Non-pigmented ciliary epithelial cell (primary cell): ENCODE results near the gene ZBTB38.
A peak's percentile ranks its signal among the peaks of the same experiment; 100 is the strongest.

ENCODE experiments used
- DNase-seq: peaks from one replicate; pipeline ENCODE4 v3.0.0-alpha.2; 2010; ENCODE audit warnings: low read depth

ZBTB38 gene, protein sequence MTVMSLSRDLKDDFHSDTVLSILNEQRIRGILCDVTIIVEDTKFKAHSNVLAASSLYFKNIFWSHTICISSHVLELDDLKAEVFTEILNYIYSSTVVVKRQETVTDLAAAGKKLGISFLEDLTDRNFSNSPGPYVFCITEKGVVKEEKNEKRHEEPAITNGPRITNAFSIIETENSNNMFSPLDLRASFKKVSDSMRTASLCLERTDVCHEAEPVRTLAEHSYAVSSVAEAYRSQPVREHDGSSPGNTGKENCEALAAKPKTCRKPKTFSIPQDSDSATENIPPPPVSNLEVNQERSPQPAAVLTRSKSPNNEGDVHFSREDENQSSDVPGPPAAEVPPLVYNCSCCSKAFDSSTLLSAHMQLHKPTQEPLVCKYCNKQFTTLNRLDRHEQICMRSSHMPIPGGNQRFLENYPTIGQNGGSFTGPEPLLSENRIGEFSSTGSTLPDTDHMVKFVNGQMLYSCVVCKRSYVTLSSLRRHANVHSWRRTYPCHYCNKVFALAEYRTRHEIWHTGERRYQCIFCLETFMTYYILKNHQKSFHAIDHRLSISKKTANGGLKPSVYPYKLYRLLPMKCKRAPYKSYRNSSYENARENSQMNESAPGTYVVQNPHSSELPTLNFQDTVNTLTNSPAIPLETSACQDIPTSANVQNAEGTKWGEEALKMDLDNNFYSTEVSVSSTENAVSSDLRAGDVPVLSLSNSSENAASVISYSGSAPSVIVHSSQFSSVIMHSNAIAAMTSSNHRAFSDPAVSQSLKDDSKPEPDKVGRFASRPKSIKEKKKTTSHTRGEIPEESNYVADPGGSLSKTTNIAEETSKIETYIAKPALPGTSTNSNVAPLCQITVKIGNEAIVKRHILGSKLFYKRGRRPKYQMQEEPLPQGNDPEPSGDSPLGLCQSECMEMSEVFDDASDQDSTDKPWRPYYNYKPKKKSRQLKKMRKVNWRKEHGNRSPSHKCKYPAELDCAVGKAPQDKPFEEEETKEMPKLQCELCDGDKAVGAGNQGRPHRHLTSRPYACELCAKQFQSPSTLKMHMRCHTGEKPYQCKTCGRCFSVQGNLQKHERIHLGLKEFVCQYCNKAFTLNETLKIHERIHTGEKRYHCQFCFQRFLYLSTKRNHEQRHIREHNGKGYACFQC (N-terminal part only)

DNA sequence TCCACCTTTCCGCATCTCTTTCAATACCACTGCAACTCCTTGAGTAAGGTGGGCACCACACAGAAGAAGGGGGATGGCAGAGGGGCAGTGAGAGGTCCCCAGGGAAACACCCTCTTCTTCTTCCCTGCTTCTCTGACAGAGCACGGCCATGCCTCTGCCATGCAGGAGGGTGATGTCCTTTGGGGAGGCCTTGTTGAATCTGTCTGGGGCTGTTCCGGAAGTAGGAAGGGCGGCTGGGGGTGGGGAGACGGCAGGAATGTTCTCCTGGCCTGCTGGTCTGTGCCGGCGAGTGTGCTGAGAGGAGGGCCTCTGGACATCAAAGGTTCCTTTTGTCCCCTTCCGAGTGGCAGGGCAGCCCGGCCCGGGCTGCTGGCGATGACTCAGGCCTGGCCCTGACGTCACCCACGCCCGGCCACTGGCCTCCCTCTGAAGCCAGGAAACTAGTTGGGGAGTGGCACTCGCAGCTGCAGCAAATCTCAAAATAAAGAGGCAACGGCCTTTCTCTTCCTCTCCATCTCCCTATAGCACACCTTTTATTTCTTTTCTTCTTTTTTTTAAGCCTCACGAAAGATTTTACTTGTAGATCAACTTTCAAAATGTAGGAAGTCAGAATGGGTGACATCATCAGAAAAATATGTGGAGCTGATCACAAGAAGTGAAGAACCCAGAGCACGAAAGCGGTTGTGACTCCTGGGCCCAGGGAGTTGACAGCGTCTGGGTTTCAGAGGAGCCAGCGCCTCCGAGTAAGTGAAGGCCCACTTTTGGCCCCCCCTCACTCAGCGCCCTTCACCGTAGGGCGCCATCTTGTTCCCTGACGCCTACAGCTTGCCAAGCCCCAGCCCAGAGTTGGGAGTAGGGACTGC lies at the start of gene ZBTB38:
TSS of gene ZBTB38 (plus strand) at position 443 of the 863 bp plus-strand sequence. CDS start 73,885 bp downstream, outside the sequence.
- DNase-seq, result peak; percentile 88

DNA sequence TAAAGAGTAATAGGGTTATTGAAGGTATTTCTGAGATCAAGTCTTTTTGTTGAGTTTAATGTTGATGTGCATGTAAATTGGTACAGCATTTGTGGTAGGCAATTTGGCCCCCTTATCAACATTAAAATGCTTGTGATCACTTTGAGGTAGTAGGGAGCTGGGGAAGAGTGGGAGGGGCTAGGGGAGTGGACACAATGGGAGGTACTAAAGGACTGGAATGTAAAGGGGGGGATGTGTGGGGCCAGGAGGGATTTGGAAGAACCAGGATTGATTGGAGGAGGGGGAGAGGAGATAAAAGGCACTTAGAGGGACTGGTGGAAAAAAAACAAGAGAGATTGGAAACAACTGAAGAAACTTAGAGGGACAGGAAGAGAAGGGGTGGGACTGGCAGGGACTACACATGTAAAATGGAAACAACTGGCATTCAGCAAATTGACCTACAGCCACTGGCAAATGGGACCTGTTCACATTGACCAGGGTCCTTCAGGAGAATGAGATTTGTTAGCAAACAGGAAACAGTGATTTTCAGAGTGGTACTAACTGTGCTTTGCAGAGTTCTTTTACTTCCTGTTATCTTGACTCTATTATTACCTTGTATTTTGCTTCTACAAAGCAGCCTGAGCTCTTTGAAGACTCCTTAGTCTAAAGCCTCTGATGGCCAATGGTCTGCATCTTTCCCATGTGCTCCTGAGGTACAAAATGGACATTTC lies 47.8 kb upstream of the ZBTB38 start:
- no peak for DNase-seq

DNA sequence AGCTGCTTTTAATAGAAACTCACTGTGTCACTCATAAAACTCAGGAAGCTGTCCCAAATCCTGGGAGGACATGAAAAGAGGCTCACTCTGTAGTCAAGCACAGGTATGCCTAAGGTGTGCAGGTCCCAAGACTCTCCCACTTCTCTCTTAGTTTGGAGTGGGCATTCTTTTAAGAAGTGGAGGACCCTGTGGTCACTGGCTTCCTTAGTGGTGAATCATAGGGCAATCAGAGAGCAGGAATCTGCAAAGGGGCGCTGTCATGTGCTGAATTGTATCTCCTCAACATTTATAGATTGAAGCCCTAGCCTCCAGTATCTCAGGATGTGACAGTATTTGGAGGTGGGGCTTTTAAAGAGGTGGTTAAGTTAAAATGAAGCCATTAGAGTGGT lies 47.2 kb upstream of the ZBTB38 start:
- DNase-seq, result no peak

DNA sequence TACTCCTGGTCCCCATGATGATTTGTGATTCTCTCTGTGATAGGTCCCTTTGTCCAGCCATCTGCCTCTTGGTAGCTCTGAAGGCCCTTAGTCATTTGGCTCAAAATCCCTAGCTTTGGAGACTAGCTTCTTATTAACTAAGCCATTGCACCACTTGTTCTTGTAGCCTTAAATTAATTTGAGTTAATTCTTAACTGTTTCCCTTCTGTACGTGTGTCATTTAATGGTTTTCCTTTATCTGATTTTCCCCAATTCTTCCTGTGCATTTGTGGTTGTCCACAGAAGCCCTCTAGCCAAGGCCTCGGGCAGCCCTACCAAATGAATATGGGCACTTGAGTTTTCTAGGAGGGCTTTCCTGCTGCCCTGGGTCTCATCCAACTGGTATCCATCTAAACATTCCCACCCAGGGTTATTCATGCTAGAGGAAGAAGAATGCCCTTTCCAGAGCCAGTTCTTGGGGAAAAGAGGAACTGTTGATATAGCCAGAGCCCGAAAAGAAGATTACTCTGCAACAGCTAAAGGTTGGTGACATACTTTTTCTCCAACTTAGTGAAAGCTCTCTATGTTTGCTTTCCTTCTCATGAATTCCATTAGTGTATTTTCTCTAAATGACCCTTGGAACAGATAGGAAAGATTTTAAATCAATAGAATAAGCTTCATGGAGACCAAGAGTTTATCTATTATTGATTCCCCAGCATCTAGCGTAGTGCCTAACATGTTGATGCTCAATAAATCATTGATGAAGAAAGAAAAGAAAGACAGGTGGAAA lies 44.2 kb upstream of the ZBTB38 start:
- DNase-seq, result no peak

DNA sequence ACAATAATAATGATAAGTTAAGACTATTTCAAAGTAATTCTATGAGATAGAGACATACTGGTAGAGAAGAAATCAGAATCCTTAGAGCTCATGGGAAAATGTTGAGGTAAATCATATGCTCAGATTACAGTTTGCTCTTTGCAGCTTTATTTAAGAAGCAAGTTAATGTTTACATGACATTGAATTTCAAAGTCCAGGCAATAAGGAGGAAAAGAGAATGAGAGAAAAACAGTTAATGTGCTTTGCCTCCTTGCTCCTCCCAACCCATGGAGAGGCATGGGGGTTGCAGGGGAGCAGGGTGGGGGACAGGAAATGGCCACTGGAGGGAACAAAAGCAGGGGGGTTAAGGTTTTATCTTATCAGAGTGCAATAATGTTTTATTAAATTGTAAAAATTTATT lies 42.2 kb upstream of the ZBTB38 start:
- no peak for DNase-seq

DNA sequence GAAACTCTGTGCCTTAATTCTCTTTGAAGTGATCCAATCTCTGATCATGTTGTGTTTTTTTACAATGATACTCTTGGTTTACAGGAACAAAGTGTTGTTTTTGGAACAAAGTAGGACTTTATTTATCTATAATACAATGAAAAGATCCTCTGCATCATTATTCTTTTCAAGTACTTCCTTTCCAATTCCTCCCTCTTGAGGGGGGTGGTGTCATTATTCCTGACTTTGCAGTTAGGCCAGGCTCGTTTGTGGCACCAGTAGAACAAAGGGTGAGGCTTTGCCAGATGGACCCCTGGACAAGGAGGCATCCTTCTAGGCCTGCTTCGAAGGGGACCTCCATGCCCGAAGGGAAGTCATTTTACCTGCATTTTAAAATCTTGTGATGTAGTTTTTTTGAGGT lies 41.7 kb upstream of the ZBTB38 start:
- no peak for DNase-seq

DNA sequence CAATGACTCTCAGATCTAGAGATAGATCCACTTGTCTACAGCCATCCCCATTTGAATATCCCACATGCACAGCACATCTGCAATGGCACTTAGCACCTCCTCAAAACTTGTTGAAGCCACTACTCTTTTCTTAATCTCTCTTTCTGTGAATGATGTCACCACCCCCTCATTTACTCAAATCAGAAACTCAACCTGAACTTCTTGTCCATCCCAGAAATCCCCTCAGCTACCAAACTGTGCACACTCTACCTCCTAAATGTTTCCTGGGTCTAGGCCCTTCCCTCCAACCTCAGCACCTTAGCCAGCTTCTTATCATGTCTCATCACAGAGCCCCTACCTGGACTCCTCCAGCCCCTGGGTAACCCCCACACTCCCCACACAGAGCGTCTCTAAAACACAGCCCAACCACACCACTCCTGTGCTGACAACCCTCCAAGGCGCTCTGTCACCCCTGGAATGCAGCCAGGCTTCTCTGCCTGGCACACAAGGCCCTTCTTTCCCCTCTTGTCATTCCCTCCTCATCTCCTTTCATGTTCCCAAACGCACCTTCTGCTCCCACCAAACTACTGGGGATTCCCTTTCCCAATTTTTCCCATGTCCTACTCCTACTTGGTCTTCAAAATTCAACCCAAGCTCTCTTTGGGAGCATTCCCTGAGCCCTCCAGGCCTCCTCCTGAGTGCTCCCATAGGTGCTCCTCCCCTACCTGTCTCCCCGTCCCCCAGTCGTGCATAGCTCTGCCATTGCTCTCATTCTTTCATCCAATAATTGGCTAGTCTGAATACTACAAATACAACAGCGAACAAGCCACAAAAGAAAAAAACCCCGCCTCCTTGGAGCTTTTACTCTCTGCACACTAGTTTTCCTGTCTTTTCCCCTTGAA lies 39.8 kb upstream of the ZBTB38 start:
- DNase-seq, result no peak

DNA sequence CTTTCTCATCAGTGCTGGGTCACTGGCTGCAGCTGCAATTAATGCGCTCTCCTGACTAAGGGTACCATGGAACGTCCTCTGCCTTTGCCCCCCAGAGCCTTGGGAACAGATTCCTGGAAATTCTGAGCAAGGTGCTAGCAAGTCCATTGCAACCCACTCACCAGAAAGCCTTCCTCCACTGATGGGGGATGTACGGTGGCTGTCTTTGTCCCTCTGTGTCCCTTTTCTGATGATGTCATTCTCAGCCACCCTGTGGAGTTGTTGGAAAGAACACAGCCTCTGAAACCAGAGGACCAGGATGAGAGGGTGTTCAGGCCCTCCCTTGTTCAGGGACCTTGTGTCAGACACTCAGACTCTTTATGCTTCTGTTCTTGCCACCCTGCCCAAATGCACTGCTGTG lies 38.1 kb upstream of the ZBTB38 start:
- no peak for DNase-seq

DNA sequence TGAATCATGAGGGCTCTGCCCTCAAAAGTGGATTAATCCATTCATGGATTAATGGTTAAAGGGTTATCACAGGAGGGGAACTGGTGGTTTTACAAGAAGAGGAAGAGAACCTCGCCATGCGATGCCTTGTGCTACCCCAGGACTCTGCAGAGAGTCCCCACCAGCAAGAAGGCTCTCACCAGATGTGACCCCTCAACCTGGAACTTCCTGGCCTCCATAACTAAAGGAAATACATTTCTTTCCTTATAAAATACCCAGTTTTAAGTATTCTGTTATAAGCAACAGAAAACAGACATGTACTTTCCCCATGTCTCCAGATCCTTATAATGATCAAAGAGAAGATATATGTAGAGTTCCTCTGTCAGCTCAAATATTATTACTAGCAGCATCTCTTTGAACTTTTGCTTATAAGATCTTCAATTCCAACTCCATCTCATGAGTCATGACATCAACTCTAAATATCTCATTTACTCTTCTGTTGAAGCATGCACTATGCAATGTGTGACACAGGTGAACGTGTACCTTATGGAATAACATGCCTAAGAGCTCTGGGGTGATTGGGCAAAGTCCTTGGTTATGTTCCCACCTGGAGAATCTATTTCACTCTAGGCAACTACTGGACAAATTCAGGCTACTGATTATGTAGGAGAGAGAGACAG lies 37.5 kb upstream of the ZBTB38 start:
- DNase-seq, result no peak

DNA sequence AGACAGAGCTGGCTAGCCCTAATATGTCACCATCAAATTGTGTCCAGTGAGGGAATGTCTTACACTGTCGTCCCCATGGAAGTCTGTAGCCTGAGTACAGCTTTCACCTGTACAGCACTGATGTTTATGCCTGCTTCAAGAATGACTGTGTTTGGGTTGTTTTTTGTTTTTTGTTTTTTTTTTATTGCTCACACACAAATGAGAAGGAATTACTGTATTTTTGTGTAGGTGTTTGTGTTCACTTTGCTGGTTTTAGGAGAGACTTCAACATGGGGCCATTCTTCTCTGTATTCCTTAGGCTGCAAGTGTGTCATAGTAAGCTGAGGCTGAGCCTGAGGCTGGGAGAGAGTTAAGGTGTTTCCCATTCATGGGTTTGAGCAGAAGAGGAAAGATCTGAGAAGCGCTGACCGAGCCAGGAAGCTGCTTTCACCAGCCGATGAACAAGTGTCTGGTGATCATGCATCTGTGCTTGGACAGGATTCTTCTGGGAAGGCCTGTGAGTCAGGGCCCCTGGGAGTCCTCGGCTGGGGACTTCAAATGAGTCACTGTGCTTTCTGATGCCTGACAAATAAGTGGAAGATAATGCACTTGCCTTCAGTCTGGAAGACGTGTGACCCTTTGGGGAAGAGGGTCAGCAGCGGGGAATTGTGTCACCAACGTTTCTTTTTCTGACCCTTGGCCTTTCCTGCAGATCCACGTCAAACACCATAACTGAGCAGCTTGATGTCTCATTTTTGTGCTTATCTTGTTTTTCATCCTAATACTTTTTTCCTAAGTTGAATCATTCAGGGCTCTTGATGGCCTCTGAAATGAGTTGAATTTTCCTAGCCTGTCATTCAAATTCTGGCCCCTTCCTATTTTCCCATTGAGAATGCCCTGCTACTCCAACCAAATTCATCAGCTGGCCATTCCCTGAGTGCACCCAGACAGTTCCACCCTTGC lies 36.7 kb upstream of the ZBTB38 start:
- peak; percentile 98 for DNase-seq

DNA sequence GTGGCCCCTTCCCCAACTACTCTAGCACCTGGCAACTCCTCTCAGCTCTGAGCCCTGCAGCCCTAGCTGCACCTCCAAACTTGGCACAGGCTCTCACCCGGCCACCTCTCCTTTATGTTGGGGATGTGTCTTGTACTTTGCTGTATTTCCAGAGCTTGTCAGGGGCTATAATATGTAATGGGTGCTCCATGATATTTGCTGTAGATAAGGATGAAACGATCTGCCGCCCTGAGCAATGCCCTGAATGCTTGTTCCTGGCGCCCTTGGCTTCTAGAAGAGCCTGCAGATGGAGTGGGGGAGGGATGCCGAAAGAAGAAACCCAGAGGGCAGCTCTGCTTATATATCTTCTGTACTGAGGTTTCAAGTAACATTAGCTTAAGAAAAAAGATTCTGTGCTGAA lies 35.9 kb upstream of the ZBTB38 start:
- no peak for DNase-seq

DNA sequence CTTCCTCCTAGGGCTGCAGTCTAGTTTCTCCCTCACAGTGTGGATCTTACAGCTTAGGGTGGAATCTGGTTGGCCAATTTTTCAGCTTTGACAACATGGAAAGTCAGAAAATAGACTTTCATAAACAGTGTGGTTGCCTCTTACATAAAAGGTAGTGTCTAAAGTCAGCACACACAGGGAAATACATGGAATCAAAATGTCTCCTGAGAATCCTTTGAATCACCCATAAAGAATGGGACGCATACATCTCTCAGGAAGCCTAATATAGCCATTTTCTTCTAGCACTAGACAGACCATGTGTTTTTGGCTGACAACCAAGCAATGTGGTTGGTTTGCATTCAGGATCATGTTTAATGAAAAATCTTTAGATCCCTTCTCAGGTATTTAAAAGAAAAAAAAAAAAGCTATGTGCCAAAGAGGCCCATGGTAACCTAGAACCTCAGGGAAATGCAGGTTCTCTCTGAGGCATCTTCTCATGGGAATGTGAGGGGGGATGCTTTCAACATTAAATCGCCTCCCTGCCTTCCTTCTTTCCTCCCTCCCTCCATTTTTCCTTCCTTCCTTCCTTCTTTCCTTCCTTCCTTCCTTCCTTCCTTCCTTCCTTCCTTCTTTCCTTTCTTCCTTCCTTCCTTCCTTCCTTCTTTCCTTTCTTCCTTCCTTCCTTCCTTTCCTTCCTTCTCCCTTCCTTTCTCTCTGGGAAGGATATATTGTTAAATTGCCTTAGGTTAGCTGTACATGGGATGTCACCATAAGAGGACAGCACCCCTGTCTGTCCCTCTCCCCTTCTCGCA lies 34.3 kb upstream of the ZBTB38 start:
- no peak for DNase-seq

DNA sequence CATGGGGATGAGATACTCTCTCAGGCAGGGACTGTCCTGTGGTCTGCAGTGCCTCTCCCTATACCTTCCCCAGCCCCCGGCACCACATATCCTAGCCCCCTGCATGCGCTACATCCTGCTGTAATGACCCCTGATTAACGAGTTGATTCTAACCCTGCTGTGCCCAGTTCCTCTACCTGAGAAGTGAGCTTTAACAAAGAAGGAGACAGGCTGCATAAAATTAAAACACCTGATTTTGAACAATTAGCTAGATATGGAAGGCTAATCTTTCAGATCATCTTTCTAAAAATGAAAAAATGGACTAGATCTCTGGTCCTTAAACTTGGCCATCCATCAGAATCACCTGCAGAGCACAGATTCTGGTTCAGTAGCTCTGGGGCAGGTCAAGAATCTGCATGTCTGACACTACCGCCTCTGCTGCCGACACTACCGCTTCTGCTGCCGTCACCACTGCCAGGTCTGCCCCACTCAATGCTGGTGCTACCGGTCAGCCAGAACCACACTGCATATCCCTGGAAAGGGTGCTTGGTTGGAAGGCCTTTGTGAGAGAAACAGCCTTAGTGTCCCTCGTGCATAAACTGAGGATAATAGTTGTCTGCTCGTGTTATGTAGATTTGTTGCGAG lies 33.6 kb upstream of the ZBTB38 start:
- DNase-seq, result no peak

DNA sequence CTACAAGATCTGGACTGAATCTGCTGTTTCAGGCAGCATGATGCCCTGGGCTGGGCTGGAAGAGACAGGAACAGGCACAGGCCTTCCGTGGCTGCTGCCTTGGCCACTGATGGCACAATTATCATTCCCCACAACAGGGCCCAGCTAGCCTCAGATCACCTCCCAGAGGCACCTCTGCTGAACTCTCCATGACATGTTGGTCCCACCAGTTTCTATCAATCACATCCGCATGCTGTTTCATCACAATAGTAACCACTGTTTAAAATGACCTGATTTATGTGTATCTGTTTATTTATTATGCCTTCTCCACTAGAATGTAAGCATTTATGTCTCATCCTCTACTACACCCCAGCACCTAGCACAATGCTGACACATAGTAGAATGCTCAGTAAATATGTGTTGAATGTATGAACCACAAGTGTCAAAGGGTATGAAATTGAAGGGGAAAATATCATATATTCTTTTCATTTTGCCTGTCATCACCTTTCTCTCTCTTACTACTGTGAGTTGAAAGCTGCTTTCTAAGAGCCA lies 32.7 kb upstream of the ZBTB38 start:
- no peak for DNase-seq

DNA sequence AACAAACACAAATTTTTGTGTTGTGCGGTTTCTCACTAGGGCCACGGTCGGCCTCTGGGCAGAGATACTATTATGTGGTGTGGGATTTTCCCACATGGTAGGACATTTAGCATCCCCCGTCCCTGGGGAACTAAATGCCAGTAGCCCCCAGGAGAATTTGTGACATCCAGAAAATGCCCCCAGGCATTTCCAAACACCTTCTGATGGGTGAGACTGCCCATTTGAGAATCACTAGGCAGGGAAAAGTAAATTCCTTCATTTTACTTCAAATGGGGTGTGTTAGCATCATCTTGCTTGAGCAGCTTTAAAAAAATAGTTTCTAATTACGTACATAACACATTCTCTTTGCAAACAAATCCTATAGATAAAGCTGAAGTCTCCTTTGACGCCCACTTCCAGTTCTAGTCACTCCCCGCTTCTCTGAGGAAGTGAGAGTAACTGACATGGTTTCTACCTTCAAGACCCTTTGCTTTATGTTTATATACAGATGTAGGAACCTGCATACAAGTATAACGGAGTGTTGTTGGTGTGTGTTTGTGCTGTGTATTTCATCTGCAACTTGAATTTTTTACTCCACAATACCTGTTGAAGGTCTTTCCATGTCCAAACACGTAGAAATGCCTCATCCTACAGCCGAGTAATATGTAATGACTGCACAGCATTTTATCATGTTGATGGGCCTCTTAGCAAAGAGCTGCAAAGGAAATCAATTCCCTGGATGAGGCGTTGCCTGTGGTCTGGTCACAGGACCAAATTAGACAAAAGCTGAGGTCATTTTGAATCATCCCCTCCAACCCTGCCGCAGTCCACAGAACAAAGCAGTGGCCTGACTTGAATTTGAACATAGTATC lies 31.4 kb upstream of the ZBTB38 start:
- peak; percentile 67 for DNase-seq
